GM23248 (cell line): ENCODE measurements around the gene ERCC8.

Source experiments
- EZH2 ChIP-seq: fragments of 200-600 bp; sonication (generic); IDR thresholded peaks from 2 replicates; pipeline ENCODE4 v1.6.1; 2018; ENCODE audit warnings: antibody characterized with exemption, mild to moderate bottlenecking; ENCODE audit not compliant: insufficient read depth, poor library complexity, severe bottlenecking
- EZH2phosphoT487 ChIP-seq: fragments of 200-600 bp; sonication (generic); IDR thresholded peaks from 2 replicates; pipeline ENCODE4 v1.6.1; 2018; ENCODE audit warnings: antibody characterized with exemption, moderate library complexity, mild to moderate bottlenecking, low read depth; ENCODE audit not compliant: insufficient read depth

DNA sequence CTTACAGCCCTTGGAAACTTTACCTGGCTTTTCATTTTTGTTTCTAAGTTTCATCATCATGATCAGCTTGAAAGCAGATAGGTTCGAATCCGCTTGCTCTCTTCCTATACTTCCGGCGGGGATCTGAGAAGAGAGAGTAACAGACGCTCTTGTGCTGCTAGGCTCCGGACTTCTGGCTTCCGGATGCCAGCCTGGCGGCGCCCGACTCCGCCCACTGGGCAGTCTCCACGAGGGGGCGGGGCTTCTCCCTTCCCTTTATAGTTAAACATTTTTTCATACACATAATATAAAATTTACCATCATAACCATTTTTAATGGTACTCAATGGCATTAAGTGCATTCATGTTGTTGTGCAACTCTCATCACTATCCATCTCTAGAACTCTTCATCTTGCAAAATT, 51.3 kb downstream of the ERCC8 start:
- no peak for TF ChIP-seq EZH2
- no peak for TF ChIP-seq EZH2phosphoT487
